ENCODE measurements around the gene FBXO5. TPM values are rescaled to one million over a fixed set of nuclear protein-coding genes. Genes with fewer than 3 reads are reported as not detected.

Gene FBXO5
- total and polyA plus RNA-seq, 4 donors = 1.5 to 32.1 (median 1.8) TPM

GRCh38 chr6:152976749-152977148 lies 6.1 kb downstream of the FBXO5 start:
- Histone ChIP-seq H3K36me3 (ENCODE audit: control insufficient read depth in 4 of 4, insufficient read depth in 3 of 4, low read depth in 1 of 4, low read length in 3 of 4) (peaks cover 0 to 14% (median 8%) of the 10 kb centered on the region in 4 donors), H3K9ac (ENCODE audit: low read depth in 1 of 2, low read length in 2 of 2) (no peak overlapping the region), H3K9me3 (ENCODE audit: control insufficient read depth in 4 of 4, low read length in 3 of 4) (no peaks in the 10 kb centered on the region), H3K27me3 (ENCODE audit: control insufficient read depth in 4 of 4, insufficient read depth in 4 of 4, low read length in 3 of 4) (no peaks in the 10 kb centered on the region), H3K27ac (ENCODE audit: low read depth in 1 of 2, low read length in 2 of 2) (no peak overlapping the region), H3K4me1 (ENCODE audit: control insufficient read depth in 4 of 4, insufficient read depth in 4 of 4, low read length in 3 of 4) (peaks cover 0 to 12% (median 4%) of the 10 kb centered on the region in 4 donors), H3K4me3 (ENCODE audit: low read depth in 1 of 3, low read length in 3 of 3) (no peak overlapping the region)
- TF ChIP-seq, protein P1, sequence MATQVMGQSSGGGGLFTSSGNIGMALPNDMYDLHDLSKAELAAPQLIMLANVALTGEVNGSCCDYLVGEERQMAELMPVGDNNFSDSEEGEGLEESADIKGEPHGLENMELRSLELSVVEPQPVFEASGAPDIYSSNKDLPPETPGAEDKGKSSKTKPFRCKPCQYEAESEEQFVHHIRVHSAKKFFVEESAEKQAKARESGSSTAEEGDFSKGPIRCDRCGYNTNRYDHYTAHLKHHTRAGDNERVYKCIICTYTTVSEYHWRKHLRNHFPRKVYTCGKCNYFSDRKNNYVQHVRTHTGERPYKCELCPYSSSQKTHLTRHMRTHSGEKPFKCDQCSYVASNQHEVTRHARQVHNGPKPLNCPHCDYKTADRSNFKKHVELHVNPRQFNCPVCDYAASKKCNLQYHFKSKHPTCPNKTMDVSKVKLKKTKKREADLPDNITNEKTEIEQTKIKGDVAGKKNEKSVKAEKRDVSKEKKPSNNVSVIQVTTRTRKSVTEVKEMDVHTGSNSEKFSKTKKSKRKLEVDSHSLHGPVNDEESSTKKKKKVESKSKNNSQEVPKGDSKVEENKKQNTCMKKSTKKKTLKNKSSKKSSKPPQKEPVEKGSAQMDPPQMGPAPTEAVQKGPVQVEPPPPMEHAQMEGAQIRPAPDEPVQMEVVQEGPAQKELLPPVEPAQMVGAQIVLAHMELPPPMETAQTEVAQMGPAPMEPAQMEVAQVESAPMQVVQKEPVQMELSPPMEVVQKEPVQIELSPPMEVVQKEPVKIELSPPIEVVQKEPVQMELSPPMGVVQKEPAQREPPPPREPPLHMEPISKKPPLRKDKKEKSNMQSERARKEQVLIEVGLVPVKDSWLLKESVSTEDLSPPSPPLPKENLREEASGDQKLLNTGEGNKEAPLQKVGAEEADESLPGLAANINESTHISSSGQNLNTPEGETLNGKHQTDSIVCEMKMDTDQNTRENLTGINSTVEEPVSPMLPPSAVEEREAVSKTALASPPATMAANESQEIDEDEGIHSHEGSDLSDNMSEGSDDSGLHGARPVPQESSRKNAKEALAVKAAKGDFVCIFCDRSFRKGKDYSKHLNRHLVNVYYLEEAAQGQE (IDR thresholded peaks at IDR 0.05) = no peak
- no peak for TF ChIP-seq SP1 (IDR thresholded peaks at IDR 0.05)
- TF ChIP-seq FOXA1 (IDR thresholded peaks at IDR 0.05) = no peak
- no peak for TF ChIP-seq NR2F2 (IDR thresholded peaks at IDR 0.05)
- no peak for TF ChIP-seq RXRA (IDR thresholded peaks at IDR 0.05)
- TF ChIP-seq YY1 (IDR thresholded peaks at IDR 0.05) = no peak
- no peak for TF ChIP-seq CTCF (IDR thresholded peaks at IDR 0.05; ENCODE audit: low read depth, low read length, missing input control)
- TF ChIP-seq ZBTB33 (IDR thresholded peaks at IDR 0.05) = no peak
- TF ChIP-seq RAD21 (IDR thresholded peaks at IDR 0.05) = no peak
- no peak for TF ChIP-seq EGR1 (IDR thresholded peaks at IDR 0.05; ENCODE audit: low read depth in 2 of 2)
- TF ChIP-seq GABPA (IDR thresholded peaks at IDR 0.05 in 1 of 2, conservative IDR thresholded peaks at IDR 0.05 in 1 of 2) = no peak
- TF ChIP-seq HNF4G (IDR thresholded peaks at IDR 0.05) = no peak
- TF ChIP-seq TAF1 (conservative IDR thresholded peaks at IDR 0.05) = no peak
- no peak for TF ChIP-seq MAX (IDR thresholded peaks at IDR 0.05)
- DNase-seq (ENCODE audit: low spot score) = no peak
- 94% methylated on average over 1 of the region's 1 CpG for WGBS

GRCh38 chr6:152975204-152975915 lies 7.5 kb downstream of the FBXO5 start:
- Histone ChIP-seq H3K27me3 (ENCODE audit: control insufficient read depth in 4 of 4, insufficient read depth in 4 of 4, low read length in 3 of 4) (no peaks in the 10 kb centered on the region), H3K4me1 (ENCODE audit: control insufficient read depth in 4 of 4, insufficient read depth in 4 of 4, low read length in 3 of 4) (peaks cover 0 to 12% (median 4%) of the 10 kb centered on the region in 4 donors), H3K4me3 (ENCODE audit: low read depth in 1 of 3, low read length in 3 of 3) (no peak overlapping the region), H3K36me3 (ENCODE audit: control insufficient read depth in 4 of 4, insufficient read depth in 3 of 4, low read depth in 1 of 4, low read length in 3 of 4) (peaks cover 1 to 26% (median 18%) of the 10 kb centered on the region in 4 donors), H3K9me3 (ENCODE audit: control insufficient read depth in 4 of 4, low read length in 3 of 4) (no peaks in the 10 kb centered on the region), H3K9ac (ENCODE audit: low read depth in 1 of 2, low read length in 2 of 2) (no peak overlapping the region), H3K27ac (ENCODE audit: low read depth in 1 of 2, low read length in 2 of 2) (peak overlapping the region in 1 of 2 donors; percentile 33)
- 62% methylated on average over 4 of the region's 4 CpGs for WGBS
- no peak for DNase-seq (ENCODE audit: low spot score)
- peak; percentile 67 for TF ChIP-seq ATF3 (IDR thresholded peaks at IDR 0.05)
- TF ChIP-seq, protein P1 (IDR thresholded peaks at IDR 0.05) = no peak
